AG09319 (cell line): Measurements from ENCODE around the gene FMN1.

Experiments
- DNase-seq: peaks from one replicate; pipeline ENCODE4 v3.0.0-alpha.2; 2010; ENCODE audit warnings: low read depth; ENCODE audit errors: extremely low read depth
- TF ChIP-seq, protein P1 (sequence below): IDR thresholded peaks from 2 replicates; pipeline ENCODE4 v1.5.1; 2011; ENCODE audit warnings: low read depth, mild to moderate bottlenecking, inconsistent platforms, low read length, moderate library complexity

FMN1 gene

GRCh38 chr15:32981536-32981935 lies 213.0 kb downstream of the FMN1 start:
- TF ChIP-seq, protein P1, sequence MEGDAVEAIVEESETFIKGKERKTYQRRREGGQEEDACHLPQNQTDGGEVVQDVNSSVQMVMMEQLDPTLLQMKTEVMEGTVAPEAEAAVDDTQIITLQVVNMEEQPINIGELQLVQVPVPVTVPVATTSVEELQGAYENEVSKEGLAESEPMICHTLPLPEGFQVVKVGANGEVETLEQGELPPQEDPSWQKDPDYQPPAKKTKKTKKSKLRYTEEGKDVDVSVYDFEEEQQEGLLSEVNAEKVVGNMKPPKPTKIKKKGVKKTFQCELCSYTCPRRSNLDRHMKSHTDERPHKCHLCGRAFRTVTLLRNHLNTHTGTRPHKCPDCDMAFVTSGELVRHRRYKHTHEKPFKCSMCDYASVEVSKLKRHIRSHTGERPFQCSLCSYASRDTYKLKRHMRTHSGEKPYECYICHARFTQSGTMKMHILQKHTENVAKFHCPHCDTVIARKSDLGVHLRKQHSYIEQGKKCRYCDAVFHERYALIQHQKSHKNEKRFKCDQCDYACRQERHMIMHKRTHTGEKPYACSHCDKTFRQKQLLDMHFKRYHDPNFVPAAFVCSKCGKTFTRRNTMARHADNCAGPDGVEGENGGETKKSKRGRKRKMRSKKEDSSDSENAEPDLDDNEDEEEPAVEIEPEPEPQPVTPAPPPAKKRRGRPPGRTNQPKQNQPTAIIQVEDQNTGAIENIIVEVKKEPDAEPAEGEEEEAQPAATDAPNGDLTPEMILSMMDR: no peak
- no peak for DNase-seq

DNA sequence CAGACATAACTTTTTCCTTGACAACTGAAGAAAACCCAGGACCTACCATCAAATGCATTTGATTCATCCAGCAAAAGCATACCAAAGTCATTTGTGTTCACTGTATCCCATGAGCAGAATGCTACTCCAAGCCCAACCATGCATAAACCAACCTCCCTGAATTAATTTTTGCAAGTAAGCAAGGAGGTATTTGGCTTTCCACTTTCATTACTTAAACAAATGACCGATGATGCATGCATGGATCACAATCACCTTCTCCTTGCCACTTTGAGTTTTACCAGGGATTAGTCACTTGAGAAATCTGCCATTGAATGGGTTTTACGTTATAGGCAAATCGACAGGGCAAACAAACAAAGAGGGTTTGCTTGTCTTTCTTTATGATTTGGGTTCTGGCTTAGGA lies 214.8 kb downstream of the FMN1 start:
- DNase-seq: peak; percentile 83
- TF ChIP-seq, protein P1: no peak

DNA sequence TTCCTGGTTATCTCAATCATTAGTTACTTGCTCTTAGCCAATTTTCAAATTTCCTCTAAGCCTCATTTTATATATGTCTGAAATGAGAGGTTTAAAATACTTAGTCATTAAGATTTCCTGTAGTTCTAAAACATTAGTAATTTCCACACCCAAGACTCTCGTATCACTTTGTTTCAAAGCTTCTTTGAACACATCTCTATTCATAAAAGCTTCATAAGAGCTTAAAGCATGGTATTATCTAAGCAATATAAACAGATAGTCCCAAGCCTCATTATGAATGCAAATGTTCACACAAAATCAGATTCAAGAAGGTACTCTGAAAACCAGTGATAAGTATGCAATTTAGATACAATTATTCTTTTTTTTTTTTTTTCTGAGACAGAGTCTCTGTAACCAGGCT lies 217.0 kb downstream of the FMN1 start:
- no peak for DNase-seq
- TF ChIP-seq, protein P1: no peak

- no peak for DNase-seq
- TF ChIP-seq, protein P1: no peak
Measured at GRCh38 chr15:32974691-32975090, 219.8 kb downstream of the FMN1 start.

DNA sequence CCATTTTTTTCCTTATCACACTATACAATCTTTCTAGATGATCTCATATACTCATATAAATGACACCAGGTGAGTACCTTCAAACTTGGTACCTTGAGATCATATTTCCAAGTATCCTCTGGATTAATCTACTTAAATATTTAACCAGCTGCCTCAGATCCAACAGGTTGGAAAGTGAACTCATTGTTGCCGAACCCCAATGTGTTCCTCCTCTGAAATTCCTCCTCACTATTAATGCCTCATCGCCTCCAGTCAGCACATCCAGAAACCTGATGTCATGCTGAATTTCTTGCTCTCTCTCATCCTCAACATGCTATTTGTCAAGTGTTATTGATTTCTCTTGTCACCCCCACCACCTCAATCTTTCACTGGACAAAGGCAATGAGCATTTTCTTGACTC lies 221.8 kb downstream of the FMN1 start:
- no peak for DNase-seq
- TF ChIP-seq, protein P1: no peak

DNA sequence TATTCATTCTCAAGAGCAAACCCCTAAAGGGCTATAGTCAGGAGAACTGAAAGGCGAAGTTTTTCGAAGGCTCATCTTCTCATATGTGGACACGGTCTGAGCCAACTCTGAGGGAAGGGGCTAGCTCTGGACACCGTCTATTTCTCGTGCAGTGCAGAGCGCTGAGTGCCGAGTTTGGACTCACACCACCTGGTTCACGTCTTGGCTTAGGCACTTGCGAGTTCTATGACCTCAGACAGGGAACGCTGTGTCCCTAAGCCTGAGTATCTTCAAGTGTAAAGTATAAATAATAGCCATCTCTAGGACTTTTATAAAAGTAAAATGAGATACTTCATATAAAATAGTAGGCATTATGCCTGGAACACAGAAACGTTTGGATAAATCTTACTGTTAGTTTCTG lies 223.7 kb downstream of the FMN1 start:
- TF ChIP-seq, protein P1: no peak
- DNase-seq: no peak

- TF ChIP-seq, protein P1: no peak
- no peak for DNase-seq
Measured at GRCh38 chr15:32967521-32967920, 227.0 kb downstream of the FMN1 start.
